HL-60 (cell line): Measurements from ENCODE around the gene LRRC46.

ENCODE experiments used
- DNase-seq, 2 experiments: peaks; one replicate each; pipeline ENCODE4 v3.0.0-alpha.2; 2010 to 2020; ENCODE audit warnings: low read depth in 1 of 2, low spot score in 1 of 2
- H3K27ac ChIP-seq: fragments of 250-450 bp; sonication (Bioruptor Pico); replicated peaks from 2 replicates; pipeline ENCODE4 v1.5.1; 2020; ENCODE audit warnings: mild to moderate bottlenecking, moderate library complexity
- H3K27me3 ChIP-seq: fragments of 250-450 bp; sonication (Bioruptor Pico); 2 replicates; pipeline ENCODE4 v1.5.1; 2021; ENCODE audit warnings: mild to moderate bottlenecking, moderate library complexity; ENCODE audit not compliant: insufficient read depth, poor library complexity, severe bottlenecking
- H3K4me3 ChIP-seq: replicated peaks from 2 replicates; pipeline ENCODE4 v1.5.1; 2011; ENCODE audit warnings: mild to moderate bottlenecking, control low read depth, low read length; ENCODE audit not compliant: insufficient read depth
- GABPA ChIP-seq: IDR thresholded peaks from 2 replicates; pipeline ENCODE4 v1.6.1; 2012; ENCODE audit warnings: low read depth
- POLR2AphosphoS5 ChIP-seq: IDR thresholded peaks from 2 replicates; pipeline ENCODE4 v1.6.1; 2012; ENCODE audit warnings: low read depth
- SPI1 ChIP-seq: IDR thresholded peaks from 2 replicates; pipeline ENCODE4 v1.6.1; 2012; ENCODE audit warnings: low read depth, mild to moderate bottlenecking, borderline replicate concordance
- TF ChIP-seq, protein P1 (sequence below): IDR thresholded peaks from 2 replicates; pipeline ENCODE4 v1.6.1; 2012; ENCODE audit warnings: low read depth; ENCODE audit not compliant: insufficient replicate concordance
- TF ChIP-seq, protein P2 (sequence below): IDR thresholded peaks from one replicate; pipeline ENCODE4 v1.5.1; 2011; ENCODE audit warnings: low read length, control low read depth, inconsistent platforms; ENCODE audit not compliant: insufficient read depth

The LRRC46 gene

DNA sequence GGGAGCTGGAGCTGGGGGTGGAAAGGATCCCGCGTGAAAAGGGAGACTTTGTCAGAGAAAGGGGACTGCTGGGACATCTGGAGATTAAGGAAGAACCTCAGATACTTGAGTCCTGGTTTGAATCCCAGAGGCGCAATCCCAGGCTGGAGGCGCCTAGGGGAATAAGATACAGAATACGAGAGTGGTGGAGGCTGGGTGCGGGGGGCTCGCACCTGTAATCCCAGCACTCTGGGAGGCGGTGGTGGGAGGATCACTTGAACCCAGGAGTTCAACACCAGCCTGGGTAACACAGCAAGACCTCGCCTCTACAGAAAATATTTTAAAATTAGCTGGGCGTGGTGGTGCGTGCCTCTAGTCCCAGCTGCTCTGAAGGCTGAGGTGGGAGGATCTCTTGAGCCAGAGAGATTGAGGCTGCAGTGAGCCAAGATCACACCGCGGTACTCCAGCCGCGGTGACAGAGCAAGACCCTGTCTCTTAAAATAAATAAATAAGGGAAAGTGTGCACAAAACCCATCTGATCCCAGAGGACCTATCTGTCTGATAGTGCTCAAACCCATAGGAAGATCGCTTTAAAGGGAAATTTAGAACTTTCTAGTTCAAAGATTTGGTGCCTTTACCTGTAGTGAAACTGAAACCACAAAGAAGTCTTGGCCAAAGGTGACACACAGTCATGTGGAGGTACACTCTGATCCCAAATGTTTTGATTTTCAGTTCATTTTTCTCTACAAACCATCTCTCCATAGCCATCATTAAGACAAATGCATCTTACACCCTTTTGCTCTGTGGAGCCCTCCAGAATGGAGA lies 10.2 kb downstream of the LRRC46 start:
- Histone ChIP-seq H3K27me3 (peaks cover 9% of the 10 kb centered on the region), H3K27ac (no peak overlapping the region), H3K4me3 (no peak overlapping the region)
- DNase-seq = no peak
- TF ChIP-seq, protein P1, sequence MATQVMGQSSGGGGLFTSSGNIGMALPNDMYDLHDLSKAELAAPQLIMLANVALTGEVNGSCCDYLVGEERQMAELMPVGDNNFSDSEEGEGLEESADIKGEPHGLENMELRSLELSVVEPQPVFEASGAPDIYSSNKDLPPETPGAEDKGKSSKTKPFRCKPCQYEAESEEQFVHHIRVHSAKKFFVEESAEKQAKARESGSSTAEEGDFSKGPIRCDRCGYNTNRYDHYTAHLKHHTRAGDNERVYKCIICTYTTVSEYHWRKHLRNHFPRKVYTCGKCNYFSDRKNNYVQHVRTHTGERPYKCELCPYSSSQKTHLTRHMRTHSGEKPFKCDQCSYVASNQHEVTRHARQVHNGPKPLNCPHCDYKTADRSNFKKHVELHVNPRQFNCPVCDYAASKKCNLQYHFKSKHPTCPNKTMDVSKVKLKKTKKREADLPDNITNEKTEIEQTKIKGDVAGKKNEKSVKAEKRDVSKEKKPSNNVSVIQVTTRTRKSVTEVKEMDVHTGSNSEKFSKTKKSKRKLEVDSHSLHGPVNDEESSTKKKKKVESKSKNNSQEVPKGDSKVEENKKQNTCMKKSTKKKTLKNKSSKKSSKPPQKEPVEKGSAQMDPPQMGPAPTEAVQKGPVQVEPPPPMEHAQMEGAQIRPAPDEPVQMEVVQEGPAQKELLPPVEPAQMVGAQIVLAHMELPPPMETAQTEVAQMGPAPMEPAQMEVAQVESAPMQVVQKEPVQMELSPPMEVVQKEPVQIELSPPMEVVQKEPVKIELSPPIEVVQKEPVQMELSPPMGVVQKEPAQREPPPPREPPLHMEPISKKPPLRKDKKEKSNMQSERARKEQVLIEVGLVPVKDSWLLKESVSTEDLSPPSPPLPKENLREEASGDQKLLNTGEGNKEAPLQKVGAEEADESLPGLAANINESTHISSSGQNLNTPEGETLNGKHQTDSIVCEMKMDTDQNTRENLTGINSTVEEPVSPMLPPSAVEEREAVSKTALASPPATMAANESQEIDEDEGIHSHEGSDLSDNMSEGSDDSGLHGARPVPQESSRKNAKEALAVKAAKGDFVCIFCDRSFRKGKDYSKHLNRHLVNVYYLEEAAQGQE = no peak
- TF ChIP-seq, protein P2, sequence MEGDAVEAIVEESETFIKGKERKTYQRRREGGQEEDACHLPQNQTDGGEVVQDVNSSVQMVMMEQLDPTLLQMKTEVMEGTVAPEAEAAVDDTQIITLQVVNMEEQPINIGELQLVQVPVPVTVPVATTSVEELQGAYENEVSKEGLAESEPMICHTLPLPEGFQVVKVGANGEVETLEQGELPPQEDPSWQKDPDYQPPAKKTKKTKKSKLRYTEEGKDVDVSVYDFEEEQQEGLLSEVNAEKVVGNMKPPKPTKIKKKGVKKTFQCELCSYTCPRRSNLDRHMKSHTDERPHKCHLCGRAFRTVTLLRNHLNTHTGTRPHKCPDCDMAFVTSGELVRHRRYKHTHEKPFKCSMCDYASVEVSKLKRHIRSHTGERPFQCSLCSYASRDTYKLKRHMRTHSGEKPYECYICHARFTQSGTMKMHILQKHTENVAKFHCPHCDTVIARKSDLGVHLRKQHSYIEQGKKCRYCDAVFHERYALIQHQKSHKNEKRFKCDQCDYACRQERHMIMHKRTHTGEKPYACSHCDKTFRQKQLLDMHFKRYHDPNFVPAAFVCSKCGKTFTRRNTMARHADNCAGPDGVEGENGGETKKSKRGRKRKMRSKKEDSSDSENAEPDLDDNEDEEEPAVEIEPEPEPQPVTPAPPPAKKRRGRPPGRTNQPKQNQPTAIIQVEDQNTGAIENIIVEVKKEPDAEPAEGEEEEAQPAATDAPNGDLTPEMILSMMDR = no peak
- no peak for TF ChIP-seq POLR2AphosphoS5
- TF ChIP-seq SPI1 = no peak
- TF ChIP-seq GABPA = no peak

DNA sequence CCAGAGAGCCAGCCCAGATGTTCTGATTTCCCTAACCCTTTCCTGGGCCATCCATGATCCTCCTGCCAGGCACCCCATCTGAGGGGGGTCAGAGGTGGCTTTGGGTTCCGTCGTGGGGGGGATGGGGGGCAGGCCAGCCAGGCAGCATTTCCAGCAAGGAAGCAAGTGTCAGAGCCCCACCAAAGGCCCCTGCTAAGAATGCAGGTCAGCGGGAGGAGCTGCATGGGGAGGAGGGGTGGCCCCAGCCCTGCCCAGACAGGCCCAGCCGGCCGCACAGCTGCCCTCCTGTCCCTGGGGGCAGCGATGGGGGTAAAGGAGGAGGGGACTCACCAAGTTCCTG lies 11.9 kb downstream of the LRRC46 start:
- Histone ChIP-seq H3K4me3 (no peak overlapping the region), H3K27ac (no peak overlapping the region), H3K27me3 (peaks cover 25% of the 10 kb centered on the region)
- DNase-seq = no peak
- TF ChIP-seq, protein P1 = no peak
- TF ChIP-seq, protein P2 = no peak
- TF ChIP-seq POLR2AphosphoS5 (no peak), SPI1 (no peak), GABPA (no peak)

GRCh38 chr17:47844227-47844626 lies 12.8 kb downstream of the LRRC46 start:
- no peak for DNase-seq
- peaks cover 34% of the 10 kb centered on the region for H3K27me3 ChIP-seq
- no peak overlapping the region for H3K27ac ChIP-seq
- TF ChIP-seq SPI1 = no peak
- TF ChIP-seq, protein P1 = no peak
- H3K4me3 ChIP-seq = no peak overlapping the region
